NCI-H2196 (cell line): ENCODE measurements around the gene DDX42.
"Not testable (repeated sequence)": the region's sequence is repeated elsewhere in the genome, so short reads cannot be mapped to it uniquely, and the experiment has no call there.

Experiments used
- DNase-seq: peaks from one replicate; lab custom pipeline; 2025; ENCODE audit not compliant: unreplicated experiment; lab: John Stamatoyannopoulos, UW

DDX42 gene

DNA sequence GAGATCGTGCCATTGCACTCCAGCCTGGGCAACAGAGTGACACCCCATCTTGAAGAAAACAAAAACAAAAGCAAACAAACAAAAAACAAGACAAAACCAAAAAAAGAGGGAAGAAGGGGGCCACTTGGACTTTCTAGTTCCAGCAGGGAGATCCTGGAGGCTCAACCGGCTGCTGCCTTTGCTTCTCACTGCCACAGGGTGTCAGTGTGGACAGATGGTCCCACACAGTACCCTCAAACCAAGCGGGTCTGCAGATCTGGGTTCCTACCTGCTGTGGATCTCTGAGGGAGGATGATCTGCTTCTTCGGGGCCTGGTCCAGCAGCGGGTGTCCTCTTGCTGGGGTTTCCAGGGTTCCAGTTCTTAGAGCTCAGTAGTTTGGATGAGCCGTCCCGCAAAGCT is 92.7 kb downstream of the DDX42 start:
- not testable (repeated sequence) for DNase-seq
